Measurements from ENCODE around the gene RNASEH2C.
"Not testable (repeated sequence)": the region's sequence is repeated elsewhere in the genome, so short reads cannot be mapped to it uniquely, and the experiment has no call there.

Gene RNASEH2C

GRCh38 chr11:65716774-65717405 is 3.7 kb downstream of the RNASEH2C start:
- DNase-seq, result no peak

DNA sequence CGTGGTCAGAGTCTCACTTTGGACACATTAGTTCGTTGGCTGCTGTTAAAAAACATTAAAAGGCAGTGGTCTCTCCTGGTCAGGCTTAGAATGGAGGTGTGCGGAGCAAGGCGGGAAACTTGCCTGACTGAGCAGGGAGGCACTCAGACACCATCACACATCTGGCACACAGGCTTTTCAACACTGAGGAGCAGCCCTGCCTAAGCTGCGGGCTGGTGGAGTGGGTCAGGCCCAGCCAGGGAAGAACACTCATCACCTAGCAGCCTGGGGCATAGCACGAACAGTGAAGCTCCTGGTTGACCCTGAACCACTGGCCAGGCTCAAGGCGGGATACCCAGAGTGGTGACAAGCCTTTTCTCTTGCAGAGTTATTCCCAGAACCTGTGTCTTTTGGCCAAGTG is 4.3 kb downstream of the RNASEH2C start:
- DNase-seq, result no peak

- DNase-seq, result no peak
Measured at GRCh38 chr11:65714433-65714832, 6.2 kb downstream of the RNASEH2C start.

DNA sequence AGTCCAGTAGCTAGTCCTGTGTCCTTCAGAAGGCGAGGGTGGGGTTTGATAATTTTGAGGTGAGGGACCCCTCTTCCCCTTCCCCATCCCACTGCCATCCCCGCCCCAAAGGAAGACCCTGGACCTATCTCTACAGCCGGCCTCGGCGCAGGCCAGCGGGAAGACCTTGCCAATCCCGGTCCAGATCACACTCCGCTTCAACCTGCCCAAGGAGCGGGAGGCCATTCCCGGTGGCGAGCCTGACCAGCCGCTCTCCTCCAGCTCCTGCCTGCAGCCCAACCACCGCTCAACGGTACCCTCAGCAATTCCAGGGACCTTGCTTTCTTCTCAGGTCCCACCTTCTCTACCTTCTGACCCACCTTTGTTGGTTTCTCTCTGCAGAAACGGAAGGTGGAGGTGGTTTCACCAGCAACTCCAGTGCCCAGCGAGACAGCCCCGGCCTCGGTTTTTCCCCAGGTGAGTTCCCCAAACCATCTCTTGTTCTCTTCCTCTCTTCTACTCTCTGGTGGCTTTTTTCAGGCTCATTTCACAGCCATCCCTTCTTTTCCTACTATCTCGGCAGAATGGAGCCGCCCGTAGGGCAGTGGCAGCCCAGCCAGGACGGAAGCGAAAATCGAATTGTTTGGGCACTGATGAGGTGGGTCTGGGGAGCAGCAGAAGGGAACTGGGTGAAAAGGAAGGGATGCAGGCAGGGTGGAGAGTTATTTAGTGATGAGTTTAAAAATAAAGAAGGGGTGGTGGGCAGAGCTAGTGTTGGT is 7.2 kb downstream of the RNASEH2C start:
- no peak for DNase-seq

- DNase-seq, result no peak
Measured at GRCh38 chr11:65712633-65713076, 7.9 kb downstream of the RNASEH2C start.

DNA sequence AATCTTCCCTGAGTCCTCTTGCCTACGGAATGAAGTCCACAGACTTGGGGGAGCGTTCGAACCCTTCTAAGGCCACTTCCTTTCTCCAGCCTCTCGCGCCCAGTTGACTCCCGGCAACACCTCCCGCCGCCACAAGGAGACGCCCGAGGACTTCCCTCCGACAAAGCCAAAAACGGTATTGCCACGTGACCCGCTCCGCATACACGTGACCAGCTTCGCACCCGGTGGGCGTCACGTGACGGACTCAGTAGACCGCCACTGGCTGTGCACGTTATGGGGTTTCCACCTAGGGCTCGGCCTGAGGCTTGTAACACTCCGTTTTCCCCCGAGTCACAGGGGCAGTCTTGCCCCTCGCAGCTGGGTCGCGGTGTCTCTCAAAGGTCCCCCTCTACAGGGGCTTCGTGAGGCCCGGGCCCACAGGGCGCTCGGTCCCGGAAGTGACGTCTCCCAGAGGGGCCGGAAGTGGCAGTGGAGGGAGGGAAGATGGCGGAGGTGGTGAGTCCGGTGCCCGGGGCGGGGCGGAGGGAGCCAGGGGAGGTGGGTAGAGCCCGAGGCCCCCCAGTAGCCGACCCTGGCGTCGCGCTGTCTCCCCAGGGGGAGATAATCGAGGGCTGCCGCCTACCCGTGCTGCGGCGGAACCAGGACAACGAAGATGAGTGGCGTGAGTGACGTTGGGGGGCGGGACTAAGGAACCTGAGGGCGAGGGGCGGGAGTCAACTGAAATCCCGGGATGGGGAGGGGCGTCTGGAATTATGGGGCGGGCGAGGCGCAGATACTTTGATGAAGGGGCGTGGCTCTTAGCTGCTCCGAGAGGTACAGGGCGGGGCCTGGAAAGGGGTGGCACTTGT is 8.6 kb downstream of the RNASEH2C start, which contains the start of gene KAT5:
KAT5 (plus strand) TSS at position 468 of the 848 bp plus-strand sequence; CDS start at position 484, 16 bp downstream.
- DNase-seq, result peak; percentile 95

GRCh38 chr11:65710421-65710820 is 10.2 kb downstream of the RNASEH2C start:
- no peak for DNase-seq

DNA sequence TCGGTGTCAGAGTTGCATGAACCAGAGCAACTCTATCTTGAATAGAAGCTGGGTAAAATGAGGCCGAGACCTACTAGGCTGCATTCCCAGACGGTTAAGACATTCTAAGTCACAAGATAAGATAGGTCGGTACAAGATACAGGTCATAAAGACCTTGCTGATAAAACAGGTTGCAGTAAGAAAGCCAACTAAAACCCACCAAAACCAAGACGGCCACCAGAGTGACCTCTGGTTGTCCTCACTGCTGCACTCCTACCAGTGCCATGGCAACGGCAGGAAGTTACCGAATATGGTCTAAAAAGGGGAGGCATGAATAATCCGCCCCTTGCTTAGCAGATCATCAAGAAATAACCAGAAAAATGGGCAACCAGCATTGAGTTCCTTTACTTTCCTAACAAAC is 10.9 kb downstream of the RNASEH2C start:
- no peak for DNase-seq

GRCh38 chr11:65708451-65708850 is 12.1 kb downstream of the RNASEH2C start:
- DNase-seq, result no peak

DNA sequence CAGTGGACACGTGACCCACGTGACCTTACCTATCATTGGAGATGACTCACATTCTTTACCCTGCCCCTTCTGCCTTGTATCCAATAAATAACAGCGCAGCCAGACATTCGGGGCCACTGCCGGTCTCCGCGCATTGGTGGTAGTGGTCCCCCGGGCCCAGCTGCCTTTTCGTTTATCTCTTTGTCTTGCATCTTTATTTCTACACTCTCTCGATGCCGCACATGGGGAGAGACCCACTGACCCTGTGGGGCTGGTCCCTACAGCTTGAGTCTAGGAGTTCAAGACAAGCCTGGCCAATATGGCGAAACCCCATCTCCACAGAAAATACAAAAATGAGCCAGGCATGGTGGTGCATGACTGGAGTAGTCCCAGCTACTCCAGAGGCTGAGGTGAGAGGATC is 13.6 kb downstream of the RNASEH2C start:
- not testable (repeated sequence) for DNase-seq

DNA sequence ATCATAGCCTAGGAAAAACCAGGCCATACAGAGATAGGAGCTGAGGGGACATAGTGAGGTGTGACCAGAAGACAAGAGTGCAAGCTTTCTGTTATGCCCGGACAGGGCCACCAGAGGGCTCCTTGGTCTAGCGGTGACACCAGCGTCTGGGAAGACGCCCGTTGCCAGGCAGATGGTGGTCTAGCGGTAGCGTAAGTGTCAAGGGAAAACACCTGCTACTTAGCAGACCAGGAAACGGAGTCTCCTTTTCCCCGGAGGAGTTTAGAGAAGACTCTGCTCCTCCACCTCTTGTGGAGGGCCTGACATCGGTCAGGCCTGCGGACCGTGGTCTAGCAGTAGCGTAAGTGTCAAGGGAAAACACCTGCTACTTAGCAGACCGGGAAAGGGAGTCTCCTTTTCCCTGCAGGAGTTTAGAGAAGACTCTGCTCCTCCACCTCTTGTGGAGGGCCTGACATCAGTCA is 14.3 kb downstream of the RNASEH2C start:
- DNase-seq, result peak; percentile 61

DNA sequence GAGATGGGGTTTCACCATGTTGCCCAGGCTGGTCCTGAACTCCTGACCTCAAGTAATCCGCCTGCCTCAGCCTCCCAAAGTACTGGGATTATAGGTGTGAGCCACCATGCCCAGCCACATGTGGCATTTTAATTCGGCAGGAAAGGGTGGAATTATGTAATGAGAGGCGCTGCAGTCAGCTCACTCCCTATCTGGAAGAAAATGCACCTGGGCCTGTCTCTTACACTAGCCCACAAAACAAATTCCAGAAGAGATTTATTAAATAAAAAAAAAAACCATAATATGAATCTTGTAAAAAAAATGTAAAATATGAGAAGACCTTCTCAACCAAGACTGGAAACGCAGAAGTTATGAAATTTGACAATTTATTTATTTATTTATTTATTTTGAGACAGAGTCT is 16.8 kb downstream of the RNASEH2C start:
- no peak for DNase-seq

DNA sequence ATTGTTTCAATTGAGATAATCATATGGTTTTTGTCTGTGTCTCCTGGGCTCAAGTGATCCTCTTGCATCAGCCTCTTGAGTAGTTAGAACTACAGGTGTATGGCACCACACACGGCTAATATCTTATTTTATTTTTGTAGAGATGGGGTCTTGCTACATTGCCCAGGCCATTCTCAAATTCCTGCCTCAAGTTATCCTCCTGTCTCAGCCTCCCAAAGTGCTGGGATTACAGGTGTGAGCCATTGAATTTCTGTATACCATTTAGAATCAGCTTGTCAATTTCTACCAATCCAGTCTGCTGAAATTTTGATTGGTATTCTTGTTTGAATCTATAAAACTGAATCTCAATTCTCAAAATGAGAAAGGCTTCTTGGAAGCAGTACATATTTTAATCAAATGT is 18.9 kb downstream of the RNASEH2C start:
- no peak for DNase-seq

- DNase-seq, result no peak
Measured at GRCh38 chr11:65700399-65700798, 20.2 kb downstream of the RNASEH2C start.

DNA sequence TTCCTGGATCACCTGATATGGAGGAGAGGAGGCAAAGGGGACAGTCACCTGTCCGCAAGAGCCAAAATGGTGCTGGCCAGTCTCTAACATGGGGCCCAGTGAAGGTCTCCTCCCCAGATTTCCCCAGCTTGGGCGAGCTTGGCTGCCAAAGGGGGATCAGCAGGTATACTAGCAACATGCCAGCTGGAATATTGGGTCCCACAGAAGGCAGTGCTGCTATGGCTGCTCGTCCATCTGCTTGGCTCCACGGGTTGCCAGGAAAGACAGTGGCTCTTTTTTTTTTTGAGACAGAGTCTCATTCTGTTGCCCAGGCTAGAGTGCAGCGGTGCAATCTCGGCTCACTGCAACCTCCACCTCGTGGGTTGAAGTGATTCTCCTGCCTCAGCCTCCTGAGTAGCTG is 21.3 kb downstream of the RNASEH2C start:
- DNase-seq, result no peak

GRCh38 chr11:65698205-65698604 is 22.4 kb downstream of the RNASEH2C start:
- no peak for DNase-seq

DNA sequence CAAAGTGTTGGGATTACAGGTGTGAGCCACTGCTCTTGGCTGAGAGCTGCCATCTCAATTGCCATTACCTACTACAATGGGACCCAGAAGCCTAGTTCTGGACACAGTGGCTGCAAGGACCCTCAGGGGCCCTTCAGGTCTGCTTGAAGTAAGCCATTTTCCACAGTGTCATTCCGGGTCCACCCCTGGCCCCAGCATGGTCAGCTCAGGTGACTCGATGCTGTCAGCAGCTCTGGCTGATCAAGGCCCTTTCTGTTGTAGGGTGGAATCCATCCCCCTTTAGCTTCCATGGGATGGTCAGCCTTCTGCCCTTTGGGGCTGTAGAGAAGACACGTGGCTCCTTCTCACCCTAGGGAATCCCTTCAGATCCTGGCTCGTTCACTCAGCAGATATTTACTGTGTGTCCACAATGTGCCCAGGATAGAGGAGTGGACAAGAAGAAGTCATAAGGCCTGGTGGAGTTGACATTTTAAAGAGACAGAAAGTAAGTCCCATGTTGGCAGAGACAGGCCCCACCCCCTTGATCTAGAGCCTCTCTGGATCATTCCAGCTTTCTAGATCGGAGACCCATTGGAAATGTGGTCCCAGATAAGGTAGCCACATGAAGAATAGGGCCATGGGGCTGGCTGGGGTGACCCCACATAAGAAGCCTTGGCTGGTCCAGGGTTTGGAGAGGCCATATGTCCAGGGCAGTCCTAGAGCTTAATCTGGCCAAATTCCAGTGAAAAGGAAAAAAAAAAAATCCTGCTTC is 23.6 kb downstream of the RNASEH2C start:
- DNase-seq, result no peak

DNA sequence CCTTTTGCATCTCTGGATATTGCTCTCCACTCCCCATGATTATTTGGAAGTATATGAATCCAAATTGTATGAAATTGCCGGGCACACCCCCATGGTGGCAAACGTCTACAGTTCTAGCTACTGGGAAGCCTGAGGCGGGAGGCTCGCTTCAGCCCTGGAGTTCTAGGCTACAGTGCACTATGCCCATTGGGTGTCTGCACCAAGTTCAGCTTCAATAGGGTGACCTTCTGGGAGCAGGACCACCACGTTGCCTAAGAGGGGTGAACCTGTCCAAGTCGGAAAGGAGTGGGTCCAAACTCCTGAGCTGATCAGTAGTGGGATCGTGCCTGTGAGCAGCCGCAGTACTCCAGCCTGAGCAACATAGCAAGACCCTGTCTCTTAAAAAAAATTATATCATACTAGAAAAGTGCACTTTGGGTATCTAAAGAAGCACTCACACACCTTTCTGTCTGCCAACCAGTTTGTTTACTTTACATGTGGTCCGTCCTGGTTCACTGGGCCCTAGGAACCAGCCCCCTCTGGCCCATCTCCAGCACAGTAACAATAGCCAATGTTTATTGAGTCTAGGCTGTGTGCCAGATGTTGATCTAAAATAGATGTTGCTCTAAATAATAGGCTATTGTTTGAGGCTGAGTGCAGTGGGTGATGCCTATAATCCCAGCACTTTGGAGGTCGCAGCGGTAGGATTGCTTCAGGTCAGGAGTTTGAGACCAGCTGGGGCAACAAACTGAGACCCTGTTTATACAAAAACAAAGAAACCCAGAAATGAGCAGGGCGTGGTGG is 24.9 kb downstream of the RNASEH2C start:
- DNase-seq, result no peak

GRCh38 chr11:65692367-65692766 is 28.2 kb downstream of the RNASEH2C start:
- no peak for DNase-seq

DNA sequence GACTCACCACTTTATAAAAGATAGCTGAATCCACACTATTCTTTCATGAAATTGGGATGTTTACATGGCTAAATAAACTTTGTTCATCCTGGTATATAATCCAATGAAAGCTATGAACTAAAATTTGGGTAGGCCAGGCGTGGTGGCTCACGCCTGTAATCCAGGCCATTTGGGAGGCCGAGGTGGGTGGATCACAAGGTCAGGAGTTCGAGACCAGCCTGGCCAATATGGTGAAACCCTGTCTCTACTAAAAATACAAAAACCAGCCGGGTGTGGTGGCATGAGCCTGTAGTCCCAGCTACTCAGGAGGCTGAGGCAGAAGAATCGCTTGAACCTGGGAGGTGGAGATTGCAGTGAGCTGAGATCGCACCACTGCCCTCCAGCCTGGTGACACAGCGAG is 28.8 kb downstream of the RNASEH2C start:
- not testable (repeated sequence) for DNase-seq

- no peak for DNase-seq
Measured at GRCh38 chr11:65685981-65686380, 34.6 kb downstream of the RNASEH2C start.

DNA sequence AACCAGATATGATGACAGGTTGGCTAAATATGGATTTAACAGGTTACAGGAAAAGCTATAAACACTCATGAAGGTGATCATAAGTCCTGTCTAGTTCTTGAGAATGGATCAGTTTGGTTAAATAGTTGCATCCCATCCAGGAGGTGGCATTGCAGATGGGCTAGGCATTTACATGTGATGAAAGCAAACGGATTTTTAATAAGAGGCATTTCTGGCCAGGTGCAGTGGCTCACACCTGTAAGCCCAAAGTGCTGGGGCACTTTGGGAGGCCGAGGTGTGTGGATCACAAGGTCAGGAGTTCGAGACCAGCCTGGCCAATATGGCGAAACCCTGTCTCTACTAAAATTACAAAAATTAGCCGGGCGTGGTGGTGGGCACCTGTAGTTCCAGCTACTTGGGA is 37.1 kb downstream of the RNASEH2C start:
- not testable (repeated sequence) for DNase-seq
